Left renal pelvis (tissue), 4 donors: ENCODE results near the gene TMEM208. TPM values are rescaled to one million over a fixed set of nuclear protein-coding genes. Genes with fewer than 3 reads are reported as not detected.

Experiments used
- DNase-seq, 4 donors: peaks; one replicate each; pipeline ENCODE4 v3.0.0-alpha.2; 2013; ENCODE audit warnings: low read depth in 4 of 4, low spot score in 3 of 4
- polyA plus RNA-seq, 4 donors: library from polyadenylated mRNA; unstranded; fragments of 120-200 nt; gene quantifications; one replicate each; pipeline ENCODE4 v1.2.1, GENCODE V29; 2013; ENCODE audit not compliant: insufficient read length in 4 of 4

The TMEM208 gene
- polyA plus RNA-seq, 4 donors = 30.6 to 46.4 (median 37.3) TPM

DNA sequence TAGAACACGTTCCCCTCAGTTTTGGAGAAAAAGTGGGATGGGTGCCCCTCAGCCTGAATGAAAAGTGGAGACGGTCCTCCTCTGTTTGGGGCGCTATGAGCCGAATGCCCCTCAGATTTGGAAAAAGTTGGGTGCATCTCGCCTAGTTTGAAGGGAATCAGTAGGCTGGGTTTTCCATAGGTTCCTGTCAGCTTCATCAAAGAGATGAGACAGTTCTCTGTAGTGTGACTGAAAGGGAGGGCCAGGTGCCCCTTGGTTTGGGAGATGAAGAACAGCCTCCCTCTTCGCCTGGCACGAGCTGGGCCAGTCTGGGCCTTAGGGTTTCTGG, 21.1 kb downstream of the TMEM208 start:
- DNase-seq = no peak

DNA sequence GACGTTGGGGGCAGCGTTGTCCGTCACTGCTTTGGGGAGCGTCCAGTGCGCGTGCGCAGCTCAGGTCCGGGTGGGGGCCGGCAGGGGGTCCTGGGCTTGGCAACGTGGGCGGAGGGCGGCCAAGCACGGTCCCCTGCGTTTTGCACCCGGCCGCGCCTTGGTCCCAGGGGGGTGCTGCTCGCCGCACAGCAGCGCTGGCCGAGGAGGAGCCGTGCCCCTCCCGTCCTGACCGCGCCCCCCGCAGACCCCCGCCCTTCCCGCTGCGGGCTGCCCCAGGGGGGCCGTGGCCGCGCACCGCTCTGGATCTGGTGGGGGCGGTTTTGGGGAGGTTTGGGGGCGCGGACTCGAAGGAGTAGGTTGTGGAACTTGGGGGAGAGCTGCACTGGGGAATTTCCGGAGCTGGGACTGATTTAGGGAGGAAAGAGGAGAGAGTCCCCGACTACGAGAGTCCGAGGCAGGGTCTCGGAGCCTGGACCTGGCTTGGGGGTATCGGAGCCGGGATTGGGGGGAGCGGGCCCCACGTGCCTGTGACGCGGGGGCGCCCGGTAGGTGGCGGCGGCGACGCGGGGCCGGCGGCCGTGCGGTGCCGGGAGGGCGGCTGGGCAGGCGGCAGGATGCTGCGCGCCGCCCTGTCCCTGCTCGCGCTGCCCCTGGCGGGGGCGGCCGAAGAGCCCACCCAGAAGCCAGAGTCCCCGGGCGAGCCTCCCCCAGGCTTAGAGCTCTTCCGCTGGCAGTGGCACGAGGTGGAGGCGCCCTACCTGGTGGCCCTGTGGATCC, 21.7 kb downstream of the TMEM208 start, which contains the start of gene SLC9A5:
SLC9A5 (plus strand) TSS at position 579 of the 777 bp plus-strand sequence; CDS start at position 615, 36 bp downstream.
- DNase-seq = no peak

DNA sequence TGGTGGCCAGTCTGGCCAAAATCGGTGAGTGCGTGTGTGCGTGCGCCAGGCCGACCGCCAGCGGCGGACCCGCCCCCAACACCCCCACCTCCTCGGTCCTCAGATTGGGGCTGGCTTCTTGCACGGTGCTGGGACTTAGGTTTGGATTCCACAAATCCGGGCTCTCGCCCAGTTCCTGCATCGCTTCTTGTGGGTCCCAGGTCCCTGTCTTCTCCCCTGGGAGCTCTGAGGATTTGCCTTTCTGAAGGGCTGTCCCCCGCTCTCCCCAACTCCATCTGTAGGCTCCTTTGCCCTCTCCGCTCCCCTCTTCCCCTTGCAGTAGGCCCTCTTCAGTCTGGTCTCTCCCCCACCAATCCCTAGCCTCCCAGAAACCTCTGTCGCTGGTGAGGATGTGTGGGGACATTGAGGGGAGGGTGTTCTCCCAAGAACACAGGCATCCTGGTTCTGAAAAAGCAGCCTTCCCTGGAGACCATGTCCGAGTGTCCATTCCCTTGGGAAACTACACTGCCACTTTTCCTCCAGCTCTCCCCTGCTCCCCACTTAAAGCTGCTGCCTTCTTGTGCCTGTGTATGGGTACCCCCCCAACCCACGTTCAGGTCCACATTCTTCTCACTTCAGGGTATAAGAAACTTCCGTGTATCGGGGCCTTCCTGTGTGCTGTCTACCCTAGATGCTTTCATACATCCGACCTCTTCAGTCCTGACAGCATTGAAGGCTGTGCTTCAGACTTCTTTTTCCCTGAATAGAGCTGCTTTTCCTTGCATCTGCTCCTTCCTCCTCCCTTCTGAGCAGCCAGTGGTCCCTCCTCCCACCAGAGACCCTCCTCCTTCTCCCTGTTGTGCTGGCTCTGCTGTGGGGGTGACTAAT, 22.5 kb downstream of the TMEM208 start:
- DNase-seq = no peak

DNA sequence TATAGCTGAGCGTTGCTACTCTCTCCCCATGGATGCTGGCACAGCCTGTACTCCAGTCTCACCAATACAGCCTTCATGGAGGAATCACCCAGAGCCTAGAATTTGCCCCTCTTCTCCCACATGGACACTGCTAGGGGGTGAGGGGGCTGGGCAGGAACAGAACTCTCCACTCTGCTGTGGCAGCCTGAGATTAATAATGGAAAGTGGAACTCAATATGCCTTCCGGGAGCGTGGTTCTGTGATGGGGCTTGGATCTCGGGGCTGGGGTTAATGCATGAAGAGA, 23.1 kb downstream of the TMEM208 start:
- DNase-seq = no peak

DNA sequence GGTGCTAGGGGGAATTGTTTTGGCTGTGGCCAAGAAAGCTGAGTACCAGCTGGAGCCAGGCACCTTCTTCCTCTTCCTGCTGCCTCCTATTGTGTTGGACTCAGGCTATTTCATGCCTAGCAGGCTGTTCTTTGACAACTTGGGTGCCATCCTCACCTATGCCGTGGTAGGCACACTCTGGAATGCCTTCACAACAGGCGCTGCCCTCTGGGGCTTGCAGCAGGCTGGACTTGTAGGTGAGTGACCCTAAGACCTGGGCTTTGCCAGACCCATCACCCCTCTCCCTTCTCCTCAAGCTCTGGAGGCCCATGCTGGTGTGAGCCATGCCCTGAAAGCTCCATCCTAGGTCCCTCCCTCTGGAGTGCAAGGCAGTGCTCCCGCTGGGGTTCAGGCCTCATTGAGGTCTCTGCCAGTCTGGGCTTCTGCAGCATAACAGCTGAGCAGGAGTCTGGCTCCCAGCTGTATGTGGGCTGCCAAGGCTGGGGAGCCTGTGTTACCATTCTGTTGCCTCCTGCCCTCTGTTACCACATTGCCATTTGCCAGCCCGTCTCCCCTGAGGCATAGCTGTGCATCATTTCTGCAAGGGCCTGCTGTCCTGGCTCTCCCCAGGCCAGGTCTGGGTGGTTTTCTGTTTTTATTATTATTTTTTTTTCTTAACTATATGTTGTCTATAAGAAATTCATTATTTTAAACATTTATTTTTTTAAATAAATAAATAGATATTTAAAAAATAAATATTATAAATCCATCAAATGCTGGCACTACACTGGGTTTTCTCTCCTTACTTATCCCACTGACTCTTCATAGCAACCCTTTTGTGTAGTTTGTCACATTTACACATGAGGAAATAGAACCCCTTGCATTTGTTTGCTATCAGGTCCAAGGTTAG, 25.9 kb downstream of the TMEM208 start:
- no peak for DNase-seq

DNA sequence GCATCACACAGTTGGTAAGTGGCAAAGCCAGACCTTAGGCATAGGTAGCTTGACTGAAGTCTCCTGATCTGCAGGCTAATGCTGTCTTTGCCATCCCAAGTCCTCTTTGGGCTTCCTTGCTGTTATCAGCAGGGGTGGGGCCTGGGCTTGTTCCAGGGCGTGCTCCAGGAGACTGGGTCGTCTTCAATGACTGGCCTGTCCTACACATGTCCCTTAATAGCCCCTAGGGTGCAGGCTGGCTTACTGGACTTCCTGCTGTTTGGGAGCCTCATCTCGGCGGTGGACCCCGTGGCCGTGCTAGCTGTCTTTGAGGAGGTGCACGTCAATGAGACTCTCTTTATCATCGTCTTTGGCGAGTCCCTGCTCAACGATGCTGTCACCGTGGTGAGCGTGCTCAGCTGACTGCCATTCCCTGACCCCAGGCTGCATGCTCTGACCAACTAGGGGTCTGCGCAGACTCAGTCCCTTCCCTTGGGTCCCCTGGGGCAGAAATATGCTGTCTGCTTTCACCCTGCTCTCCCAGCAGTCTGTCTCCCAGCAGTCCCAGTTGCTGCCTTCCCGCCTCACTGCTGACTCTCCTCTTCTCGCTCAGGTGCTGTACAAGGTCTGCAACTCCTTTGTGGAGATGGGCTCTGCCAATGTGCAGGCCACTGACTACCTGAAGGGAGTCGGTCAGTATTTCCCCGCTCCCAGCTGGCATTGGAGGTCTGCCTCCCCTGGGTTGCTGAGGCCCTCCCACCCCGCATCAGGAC, 28.0 kb downstream of the TMEM208 start:
- no peak for DNase-seq

DNA sequence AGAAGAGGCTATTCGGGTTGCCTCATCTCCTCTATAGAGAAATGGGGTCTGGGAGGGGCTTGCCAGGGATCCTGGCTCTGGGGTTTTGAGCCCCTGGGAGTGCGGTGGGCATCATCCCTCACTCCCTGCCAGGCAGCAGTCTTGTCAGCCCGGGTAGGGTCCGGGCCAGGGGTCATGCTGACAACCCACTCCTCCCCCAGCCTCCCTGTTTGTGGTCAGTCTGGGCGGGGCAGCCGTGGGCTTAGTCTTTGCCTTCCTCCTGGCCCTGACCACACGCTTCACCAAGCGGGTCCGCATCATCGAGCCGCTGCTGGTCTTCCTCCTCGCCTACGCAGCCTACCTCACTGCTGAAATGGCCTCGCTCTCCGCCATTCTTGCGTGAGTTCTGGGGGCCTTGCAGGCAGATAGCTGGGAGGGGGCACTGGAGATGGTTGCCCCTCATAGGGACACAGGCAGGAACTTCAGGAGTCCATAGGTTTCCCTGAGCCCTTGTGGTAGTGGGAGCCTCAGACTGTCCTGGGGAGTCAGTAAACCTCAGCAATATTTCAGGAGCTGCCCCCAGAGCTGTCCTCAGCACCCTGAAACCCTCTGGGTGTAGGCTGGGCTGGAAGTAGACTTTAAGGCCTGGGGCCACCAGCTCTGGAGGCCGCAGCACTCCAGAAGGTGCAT, 28.8 kb downstream of the TMEM208 start:
- no peak for DNase-seq

DNA sequence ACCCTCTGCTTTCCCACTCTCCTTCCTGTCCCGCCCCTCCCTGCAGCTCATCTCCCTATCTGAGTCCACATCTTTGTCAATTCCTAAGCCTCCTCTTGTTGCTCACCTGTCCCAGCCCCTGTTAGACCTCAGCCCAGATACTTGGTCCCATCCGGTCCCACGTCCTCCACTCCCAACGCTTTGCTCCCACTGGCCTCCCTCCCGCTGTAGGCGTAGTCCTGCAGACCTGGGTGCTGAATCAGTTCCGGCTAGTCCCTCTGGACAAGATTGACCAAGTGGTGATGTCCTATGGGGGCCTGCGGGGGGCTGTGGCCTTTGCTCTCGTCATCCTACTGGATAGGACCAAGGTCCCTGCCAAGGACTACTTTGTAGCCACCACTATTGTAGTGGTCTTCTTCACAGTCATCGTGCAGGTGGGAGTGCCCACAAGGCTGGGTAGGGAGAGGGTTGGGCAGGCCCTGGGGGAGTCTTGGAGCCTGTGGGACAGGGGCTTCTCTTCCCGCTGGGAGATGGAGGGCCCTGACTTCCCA, 29.8 kb downstream of the TMEM208 start:
- DNase-seq = no peak

DNA sequence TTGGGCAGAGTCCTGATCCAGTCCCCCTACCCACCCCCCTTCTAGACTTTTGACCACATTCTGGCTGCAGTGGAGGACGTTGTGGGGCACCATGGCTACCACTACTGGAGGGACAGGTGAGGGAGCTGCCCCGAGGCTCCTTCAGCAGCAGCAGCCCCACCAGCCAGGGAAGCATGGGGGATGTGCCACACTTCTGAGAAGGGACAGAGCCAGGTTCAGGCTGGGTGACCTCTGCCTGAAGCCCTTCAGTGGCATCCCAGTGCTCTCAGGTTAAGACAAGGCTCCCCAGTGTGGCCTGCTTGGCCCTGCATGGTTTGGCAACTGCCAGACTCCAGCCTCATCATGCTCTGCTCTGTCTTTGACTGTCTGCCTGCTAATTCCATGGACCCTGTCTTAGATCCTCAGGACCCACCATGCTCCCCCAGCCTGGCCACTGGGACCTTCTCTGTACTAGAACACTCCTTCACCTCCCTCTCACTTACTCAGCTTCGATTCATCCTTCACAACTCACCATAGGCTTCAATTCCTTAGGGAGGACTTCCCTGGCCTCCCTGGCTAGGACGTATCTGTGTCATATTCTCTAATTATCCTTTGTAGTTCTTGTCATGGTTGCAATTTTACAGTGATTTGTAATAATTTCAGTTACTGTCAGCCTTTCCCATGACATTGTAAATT, 30.7 kb downstream of the TMEM208 start:
- DNase-seq = no peak

DNA sequence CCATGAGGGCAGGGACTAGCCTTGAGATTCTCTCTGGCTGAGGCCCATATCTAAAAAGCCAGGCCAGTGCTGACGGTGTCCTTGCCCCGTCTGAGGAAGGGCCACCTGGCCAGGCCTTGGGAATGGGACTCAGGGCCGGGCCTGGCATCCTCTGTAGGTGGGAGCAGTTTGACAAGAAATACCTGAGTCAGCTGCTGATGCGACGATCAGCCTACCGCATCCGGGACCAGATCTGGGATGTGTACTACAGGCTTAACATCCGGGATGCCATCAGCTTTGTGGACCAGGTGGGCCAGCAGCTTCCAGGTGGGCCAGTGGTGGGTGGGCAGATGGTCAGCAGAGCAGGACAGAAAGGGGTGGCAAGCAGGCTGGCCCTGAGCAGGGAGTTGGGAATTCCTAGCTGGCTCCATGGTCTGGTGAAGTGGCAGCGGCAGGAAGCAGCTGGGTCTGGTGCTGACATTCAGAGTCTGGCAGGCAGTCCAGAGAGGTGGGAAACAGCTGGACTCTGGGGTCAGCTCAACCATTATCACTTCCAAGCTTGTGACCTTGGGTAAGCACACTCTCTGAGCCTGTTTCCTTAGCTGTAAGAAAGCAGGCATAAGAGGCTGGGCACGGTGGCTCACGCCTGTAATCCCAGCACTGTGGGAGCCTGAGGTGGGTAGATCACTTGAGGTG, 31.4 kb downstream of the TMEM208 start:
- no peak for DNase-seq

DNA sequence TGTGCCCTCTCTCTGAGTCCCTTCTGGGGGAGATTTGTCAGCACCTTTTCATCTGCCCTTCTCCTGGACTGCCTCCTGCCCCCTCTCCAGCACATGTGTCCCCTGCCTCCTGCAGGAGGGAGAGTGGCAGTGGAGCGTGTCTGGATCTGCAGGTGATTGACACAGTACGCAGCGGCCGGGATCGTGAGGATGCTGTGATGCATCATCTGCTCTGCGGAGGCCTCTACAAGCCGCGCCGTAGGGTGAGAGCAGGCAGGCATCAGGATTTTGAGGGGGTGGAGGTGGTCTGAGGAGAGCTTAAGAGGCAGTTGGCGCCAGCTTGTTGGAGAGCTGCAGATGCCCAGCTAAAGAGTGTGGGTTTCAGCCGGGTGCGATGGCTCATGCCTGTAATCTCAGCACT, 32.8 kb downstream of the TMEM208 start:
- no peak for DNase-seq

DNA sequence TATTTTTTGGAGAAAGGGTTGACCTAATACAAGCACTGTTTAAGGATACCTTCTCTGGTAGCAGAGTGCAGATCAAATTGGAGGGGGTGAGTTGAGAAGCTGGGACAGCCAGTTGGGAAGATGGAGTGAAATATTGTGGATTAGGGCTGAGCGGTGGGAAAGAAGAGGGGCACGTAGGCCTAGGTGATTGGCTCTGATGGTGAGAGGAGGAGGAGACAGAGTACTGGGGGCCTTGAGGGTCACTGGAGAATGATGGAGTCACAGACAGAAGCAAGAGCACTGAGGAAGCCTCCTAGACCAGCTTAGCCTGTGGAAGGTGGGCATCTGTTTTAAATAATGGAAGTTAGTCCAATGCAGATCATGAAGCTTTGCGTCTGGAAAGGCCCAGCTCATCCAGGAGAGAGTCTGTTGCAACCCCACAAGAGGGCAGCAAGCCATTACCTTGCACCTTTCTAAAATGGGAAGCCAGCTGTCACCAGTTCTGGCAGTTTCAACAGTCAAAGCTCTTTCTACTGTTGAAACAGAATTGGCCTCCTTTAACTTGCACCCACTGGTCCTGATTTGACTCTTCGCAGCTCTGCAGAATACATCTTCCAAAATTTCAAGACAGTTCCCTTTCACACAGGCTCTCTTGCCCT, 33.6 kb downstream of the TMEM208 start:
- DNase-seq = no peak

DNA sequence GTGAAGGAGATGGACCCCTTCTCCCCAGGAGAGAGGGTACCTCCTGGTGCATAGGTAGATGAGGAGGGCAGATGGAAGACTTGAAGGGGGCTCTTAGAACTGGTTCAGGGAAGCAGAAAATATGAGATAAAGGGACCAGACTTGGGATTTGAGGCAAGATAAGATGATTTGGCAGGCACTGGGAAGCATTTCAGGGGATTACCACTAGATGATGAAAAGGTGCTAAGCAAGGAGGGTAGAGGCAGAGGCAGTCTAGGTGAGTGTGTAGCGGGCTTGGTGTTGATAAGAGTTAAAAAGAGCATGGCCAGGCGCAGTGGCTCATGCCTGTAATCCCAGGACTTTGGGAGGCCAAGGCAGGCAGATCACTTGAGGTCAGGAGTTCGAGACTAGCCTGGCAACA, 36.3 kb downstream of the TMEM208 start:
- no peak for DNase-seq

DNA sequence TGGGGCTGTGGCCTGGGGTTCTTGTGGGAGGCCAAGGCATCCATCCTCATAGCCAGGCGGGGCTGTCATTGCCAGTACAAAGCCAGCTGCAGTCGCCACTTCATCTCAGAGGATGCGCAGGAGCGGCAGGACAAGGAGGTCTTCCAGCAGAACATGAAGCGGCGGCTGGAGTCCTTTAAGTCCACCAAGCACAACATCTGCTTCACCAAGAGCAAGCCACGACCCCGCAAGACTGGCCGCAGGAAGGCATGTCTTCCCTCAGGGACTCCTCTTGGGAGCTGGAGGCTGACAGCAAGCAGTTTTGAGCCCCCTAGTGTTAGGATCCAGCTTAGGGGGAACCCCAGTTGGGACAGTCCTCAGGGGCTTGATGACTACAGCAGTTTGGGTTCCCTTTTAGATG, 37.3 kb downstream of the TMEM208 start:
- DNase-seq = no peak

DNA sequence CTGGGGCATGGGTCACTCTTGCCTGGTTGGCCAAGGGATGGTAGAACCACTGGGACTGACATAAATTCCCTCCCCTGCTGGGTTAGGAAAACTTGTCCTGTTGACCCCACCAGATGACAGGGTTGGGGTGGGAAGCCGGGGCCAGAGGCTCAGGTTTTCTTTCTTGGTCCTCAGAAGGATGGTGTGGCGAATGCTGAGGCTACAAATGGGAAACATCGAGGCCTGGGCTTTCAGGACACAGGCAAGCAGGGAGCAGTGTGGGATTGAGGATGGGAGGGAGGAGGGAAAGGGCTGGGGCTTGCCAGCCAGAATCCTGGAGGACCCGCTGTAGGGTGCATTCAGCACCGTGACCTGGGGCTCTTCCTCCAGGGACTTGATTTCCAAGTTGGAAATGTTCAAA, 37.9 kb downstream of the TMEM208 start:
- DNase-seq = no peak

DNA sequence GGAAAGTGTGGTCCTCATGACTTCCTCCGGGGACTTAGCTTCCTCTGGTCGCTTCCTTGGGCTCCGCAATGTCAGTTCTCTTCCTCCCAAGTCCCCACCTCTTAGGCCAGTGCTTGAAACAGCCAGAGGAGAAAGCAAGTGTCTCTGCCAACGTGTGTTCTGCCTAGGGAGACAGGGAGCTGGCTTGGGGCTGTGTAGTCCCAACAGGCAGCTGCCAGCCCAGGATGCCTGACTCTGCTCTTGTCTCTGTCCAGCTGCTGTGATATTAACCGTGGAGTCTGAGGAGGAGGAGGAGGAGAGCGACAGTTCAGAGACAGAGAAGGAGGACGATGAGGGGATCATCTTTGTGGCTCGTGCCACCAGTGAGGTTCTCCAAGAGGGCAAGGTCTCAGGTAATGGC, 38.9 kb downstream of the TMEM208 start:
- no peak for DNase-seq

DNA sequence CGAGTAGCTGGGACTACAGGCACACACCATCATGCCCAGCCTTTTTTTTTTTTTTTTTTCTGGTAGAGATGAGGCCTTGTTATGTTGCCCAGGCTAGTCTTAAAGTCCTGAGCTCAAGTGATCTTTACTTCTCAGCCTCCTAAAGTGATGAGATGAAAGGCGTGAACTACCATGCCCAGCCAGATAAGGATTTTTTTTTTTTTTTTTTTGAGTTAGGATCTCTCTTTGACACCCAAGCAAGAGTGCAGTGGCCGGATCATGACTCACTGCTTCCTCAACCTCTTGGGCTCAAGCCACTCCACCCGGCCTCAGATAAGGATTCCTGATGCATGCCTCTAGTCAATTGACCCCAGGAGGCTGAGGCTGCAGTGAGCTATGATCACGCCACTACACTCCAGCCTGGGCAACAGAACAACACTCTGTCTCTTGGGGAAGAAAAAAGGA, 41.2 kb downstream of the TMEM208 start:
- no peak for DNase-seq

DNA sequence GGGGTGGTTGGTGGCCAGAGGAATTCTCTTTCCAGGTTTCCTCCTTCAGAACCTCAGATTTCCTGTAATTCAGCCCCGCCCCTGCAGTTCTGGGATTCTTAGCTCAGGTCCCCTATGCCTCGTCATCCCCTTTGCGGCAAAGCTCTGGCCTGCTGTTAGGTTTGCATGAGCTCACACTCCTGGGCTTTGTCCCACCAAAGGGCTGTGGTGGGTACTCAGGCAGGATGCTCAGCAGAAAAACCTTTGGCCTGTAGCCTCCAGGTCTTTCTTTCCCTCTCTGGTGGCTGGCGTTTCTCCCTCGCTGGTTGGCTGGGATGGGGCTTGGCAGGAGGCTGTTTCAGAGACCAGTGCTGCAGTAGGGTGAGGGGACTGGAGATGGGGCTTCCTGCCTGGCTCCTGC, 42.8 kb downstream of the TMEM208 start:
- no peak for DNase-seq
